GM18870 (cell line): ENCODE data around the gene TRIM77.
"Not testable (repeated sequence)": the region's sequence is repeated elsewhere in the genome, so short reads cannot be mapped to it uniquely, and the experiment has no call there.

Experiments
- ATAC-seq: cut with Tn5 transposase; IDR thresholded peaks from one replicate; pipeline ENCODE4 v1.9.1; 2021; ENCODE audit warnings: moderate library complexity; ENCODE audit not compliant: unreplicated experiment

Gene TRIM77, protein sequence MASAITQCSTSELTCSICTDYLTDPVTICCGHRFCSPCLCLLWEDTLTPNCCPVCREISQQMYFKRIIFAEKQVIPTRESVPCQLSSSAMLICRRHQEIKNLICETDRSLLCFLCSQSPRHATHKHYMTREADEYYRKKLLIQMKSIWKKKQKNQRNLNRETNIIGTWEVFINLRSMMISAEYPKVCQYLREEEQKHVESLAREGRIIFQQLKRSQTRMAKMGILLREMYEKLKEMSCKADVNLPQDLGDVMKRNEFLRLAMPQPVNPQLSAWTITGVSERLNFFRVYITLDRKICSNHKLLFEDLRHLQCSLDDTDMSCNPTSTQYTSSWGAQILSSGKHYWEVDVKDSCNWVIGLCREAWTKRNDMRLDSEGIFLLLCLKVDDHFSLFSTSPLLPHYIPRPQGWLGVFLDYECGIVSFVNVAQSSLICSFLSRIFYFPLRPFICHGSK

GRCh38 chr11:89709999-89710398 lies at the start of gene TRIM77:
TSS of gene TRIM77 (plus strand) at chr11:89710299. CDS start at chr11:89710299, 0 bp downstream.
- not testable (repeated sequence) for ATAC-seq

DNA sequence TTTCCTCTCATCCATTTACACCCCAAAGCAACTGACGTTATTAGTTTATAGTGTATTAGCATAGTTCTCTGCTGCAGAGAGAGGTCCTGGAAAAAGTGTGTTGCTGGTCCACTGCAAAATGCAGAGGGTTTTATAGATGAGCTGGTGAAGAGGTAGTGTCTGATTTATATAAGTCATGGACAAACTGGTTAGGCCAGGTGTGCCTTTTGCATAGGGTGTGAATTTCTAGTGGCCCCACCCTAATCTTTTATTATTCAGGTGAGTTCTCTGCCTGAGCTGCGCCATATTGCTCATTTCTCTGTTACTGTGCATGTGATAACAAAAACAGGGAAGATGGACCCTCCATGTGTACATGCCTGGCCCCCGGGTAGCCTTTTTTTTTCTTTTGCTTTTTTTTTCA lies 43.1 kb upstream of the TRIM77 start:
- ATAC-seq = no peak

- not testable (repeated sequence) for ATAC-seq
These were observed 41.9 kb upstream of the TRIM77 start for GRCh38 chr11:89668158-89668557.

- ATAC-seq = not testable (repeated sequence)
These were observed 40.5 kb upstream of the TRIM77 start for GRCh38 chr11:89669586-89669985.

GRCh38 chr11:89669993-89670669 lies 40.0 kb upstream of the TRIM77 start:
- ATAC-seq = not testable (repeated sequence)

GRCh38 chr11:89672547-89672946 lies 37.6 kb upstream of the TRIM77 start:
- ATAC-seq = not testable (repeated sequence)

DNA sequence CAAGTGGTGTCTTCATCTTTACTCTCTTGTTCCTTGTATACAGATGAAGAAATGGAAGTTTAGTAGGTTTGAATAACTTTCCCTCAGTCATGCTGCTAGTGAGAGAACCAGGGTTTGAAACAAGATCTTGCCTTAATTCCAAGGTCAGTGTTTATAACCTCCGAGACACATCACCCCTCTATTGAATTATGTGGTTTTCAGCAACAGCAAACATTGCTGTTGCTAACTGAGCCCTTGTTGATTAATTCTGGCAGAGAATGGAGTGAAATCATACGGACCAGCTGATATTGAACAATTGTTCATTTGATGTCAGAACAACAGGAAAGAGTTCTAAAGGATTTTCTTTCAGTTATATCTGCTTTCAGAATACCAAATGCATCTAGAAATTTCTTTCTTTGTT lies 36.7 kb upstream of the TRIM77 start:
- not testable (repeated sequence) for ATAC-seq

- ATAC-seq = not testable (repeated sequence)
These were observed 34.7 kb upstream of the TRIM77 start for GRCh38 chr11:89675383-89675782.

GRCh38 chr11:89675948-89676347 lies 34.2 kb upstream of the TRIM77 start:
- not testable (repeated sequence) for ATAC-seq

DNA sequence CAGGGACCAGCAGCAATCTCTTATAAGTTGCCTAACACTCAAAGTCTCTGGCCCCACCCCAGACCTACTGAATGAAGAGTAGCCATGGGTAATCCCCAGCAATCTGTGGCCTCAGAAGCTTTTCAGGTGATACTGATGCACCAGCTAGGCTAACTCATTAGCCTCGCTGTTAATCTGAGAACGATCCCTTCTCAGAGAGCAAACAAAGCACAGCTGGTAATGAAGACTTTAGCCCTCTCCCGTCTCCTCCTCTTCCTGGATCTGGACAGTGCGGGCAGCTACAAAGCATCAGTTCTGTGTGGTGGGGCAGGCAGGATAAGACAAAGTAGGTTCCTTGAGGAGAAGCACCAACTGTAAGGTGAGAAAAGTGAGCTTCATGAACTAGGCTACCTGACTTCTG lies 3.0 kb upstream of the TRIM77 start:
- ATAC-seq = not testable (repeated sequence)

GRCh38 chr11:89724866-89725498 lies 14.9 kb downstream of the TRIM77 start:
- not testable (repeated sequence) for ATAC-seq

DNA sequence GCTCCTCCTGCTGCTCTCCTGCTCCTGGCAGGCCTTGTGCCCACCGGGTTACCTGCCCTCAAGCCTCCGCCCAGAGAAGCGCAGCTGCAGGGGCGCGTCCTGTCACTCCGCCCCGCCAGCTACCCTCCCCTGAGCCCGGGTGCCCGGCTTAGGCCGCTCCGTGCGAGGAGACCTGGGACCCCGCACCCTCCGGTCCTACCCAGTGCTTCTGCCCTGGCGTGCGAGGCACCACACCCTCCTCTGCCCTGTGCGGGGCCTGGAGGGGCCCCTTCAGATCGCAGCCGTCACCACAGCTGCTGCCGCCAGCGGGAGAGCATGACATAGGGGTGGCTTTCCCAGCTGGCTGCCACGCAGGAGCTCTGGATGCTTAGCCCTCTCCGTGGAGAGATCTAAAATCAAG lies 20.1 kb downstream of the TRIM77 start:
- ATAC-seq = not testable (repeated sequence)

DNA sequence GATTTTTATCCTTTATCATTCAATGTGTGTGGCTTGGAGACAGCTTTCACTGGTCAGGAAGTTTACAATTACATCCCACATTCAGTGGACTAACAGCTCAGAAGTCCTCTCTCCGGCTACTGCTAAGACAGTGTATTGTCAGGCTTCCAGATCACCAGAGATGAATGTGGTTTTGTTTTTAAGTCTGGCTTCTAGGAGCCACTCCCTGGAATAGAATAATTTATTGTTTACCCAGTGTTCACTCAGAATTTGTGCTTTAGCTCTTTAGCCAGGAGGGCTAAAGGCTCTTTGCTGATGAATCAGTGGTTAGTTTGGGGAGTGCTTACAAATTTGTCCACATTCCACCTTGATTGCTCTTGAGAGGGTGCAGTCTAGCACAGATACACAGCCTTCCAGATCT lies 26.5 kb downstream of the TRIM77 start:
- no peak for ATAC-seq

GRCh38 chr11:89737116-89737515 lies 27.0 kb downstream of the TRIM77 start:
- ATAC-seq = no peak

- not testable (repeated sequence) for ATAC-seq
These were observed 31.3 kb downstream of the TRIM77 start for GRCh38 chr11:89741406-89741805.

DNA sequence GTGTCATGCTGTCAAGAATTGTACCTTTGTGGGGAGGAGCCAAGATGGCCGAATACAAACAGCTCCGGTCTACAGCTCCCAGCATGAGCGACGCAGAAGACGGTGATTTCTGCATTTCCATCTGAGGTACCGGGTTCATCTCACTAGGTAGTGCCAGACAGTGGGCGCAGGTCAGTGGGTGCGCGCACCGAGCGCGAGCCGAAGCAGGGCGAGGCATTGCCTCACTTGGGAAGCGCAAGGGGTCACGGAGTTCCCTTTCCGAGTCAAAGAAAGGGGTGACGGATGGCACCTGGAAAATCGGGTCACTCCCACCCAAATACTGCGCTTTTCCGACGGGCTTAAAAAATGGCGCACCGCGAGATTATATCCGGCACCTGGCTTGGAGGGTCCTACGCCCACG lies 34.1 kb downstream of the TRIM77 start:
- not testable (repeated sequence) for ATAC-seq

DNA sequence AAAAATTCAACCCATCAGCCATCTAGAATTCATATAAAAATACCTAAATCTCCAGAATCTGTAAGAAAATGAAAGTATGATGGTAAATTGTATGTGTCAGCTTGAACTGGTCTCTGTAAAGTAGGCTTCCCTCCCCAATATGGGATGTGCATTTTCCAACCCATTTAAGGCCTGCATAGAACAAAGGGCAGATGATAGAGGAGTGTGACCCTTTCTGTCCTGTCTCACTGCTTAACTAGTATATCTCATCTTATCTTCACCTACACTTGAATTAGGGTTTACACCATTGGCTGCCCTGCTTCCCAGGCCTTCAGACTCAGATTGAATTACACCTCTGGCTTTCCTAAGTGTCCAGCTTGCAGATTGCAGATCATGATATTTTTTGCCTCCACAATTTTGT lies 40.7 kb downstream of the TRIM77 start:
- not testable (repeated sequence) for ATAC-seq
